ENCODE data around the gene TMEM247. TPM values are rescaled to one million over a fixed set of nuclear protein-coding genes. Genes with fewer than 3 reads are reported as not detected.

TMEM247 gene
- total RNA-seq, 1 donor from 2014 or later, result not detected

DNA sequence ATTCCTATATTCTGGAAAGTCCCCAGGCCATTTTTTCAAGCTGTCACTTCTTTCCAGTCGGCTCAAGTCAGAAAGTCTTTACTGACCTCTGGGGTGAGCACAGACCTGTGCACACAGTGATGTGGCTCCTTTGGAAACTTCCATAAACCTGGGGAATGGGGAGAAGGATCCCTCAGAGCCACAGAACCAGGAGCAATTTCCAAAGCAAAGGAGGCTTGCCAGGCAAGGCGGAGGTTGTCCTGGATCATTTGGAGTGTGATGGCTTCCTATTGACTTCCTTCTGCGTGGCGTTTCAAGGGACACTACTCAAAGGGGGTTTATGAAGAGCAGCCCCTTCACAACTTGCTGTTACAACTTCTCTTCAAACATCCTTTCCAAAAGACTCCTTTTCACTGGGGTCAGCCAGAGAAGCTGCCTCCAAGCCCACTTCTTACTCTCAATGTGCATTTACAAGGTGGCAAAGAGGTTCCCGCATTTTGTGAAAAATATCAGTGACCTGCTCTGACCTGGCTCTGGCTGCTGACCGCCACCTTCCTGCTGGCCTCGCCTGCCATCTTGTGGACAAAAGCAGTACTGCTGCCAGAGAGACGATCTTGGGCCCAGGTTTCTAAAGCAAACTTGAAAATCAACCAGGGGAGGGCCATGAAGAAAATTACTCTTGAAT lies 18.2 kb upstream of the TMEM247 start:
- POLR2A ChIA-PET, result interaction anchor here (0.5 to 1.5 kb wide), 3 partner anchors 108 to 809 kb away, joined by 3 to 4 read pairs (median 4); no protein-coding TSS in a partner anchor
- no peaks in the 10 kb centered on the region for H3K9me3 Mint-ChIP-seq
- H3K36me3 Mint-ChIP-seq (ENCODE audit: low read depth), result no peaks in the 10 kb centered on the region
- H3K27ac Mint-ChIP-seq, result peak overlapping the region; percentile 81
- peak overlapping the region; percentile 60 for H3K4me3 Mint-ChIP-seq
- CTCF ChIA-PET, result interaction anchor here (0.6 to 1.6 kb wide), 5 partner anchors 10 to 398 kb away, joined by 3 to 10 read pairs (median 3); no protein-coding TSS in a partner anchor
- ATAC-seq (ENCODE audit: low read depth), result peak; percentile 80
- intact Hi-C loops (cut with micrococcal nuclease), result loop anchor here (1.0 to 2.0 kb wide), 4 partner anchors 398 to 818 kb away; no protein-coding TSS in a partner anchor
- DNase-seq, result peak; percentile 71
- H3K27me3 Mint-ChIP-seq, result no peaks in the 10 kb centered on the region
- peaks cover 21% of the 10 kb centered on the region for H3K4me1 Mint-ChIP-seq
- TF ChIP-seq, protein P1, sequence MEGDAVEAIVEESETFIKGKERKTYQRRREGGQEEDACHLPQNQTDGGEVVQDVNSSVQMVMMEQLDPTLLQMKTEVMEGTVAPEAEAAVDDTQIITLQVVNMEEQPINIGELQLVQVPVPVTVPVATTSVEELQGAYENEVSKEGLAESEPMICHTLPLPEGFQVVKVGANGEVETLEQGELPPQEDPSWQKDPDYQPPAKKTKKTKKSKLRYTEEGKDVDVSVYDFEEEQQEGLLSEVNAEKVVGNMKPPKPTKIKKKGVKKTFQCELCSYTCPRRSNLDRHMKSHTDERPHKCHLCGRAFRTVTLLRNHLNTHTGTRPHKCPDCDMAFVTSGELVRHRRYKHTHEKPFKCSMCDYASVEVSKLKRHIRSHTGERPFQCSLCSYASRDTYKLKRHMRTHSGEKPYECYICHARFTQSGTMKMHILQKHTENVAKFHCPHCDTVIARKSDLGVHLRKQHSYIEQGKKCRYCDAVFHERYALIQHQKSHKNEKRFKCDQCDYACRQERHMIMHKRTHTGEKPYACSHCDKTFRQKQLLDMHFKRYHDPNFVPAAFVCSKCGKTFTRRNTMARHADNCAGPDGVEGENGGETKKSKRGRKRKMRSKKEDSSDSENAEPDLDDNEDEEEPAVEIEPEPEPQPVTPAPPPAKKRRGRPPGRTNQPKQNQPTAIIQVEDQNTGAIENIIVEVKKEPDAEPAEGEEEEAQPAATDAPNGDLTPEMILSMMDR (IDR thresholded peaks at IDR 0.05), result peak; percentile 74

DNA sequence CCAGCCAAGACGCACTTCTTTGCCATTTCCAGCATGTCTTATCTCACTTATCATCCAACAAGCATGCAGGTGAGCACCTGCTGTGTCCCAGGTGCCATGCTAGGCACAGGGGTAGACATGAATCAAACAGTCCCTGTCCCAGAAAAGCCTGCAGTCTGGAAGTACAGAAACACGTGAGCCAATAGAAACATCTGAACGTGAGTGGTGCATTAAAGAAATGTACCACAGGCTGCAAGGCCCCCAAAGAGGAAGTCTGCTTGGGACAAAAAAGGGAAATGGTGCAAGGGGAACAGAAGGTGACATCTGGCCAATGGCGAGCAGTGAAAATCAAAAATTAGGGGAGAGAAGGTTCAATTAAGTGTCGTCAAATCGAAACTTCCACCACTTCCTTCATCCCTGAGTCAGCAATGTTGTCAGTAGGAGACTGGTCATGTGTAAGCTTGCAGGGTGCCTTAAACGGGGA lies 17.6 kb upstream of the TMEM247 start:
- Mint-ChIP-seq H3K9me3 (no peaks in the 10 kb centered on the region), H3K4me1 (peaks cover 21% of the 10 kb centered on the region), H3K4me3 (peak overlapping the region; percentile 60), H3K36me3 (ENCODE audit: low read depth) (no peaks in the 10 kb centered on the region), H3K27me3 (no peaks in the 10 kb centered on the region), H3K27ac (peak overlapping the region; percentile 81)
- ChIA-PET CTCF (interaction anchor here (0.8 to 1.9 kb wide), 7 partner anchors 16 to 448 kb away, joined by 3 to 7 read pairs (median 3); no protein-coding TSS in a partner anchor), POLR2A (interaction anchor here (1.0 to 1.5 kb wide), 2 partner anchors 108 to 481 kb away, joined by 3 to 4 read pairs; no protein-coding TSS in a partner anchor)
- intact Hi-C loops (cut with micrococcal nuclease), result loop anchor here (1.0 to 2.0 kb wide), 4 partner anchors 398 to 819 kb away; no protein-coding TSS in a partner anchor
- ATAC-seq (ENCODE audit: low read depth) (peak; percentile 59), DNase-seq (no peak)
- TF ChIP-seq, protein P1 (IDR thresholded peaks at IDR 0.05), result no peak

- intact Hi-C loops (cut with micrococcal nuclease), result no loop called here
- POLR2A ChIA-PET, result interaction anchor here (0.6 to 1.5 kb wide), 2 partner anchors 106 to 221 kb away, joined by 4 read pairs; no protein-coding TSS in a partner anchor
Observed at GRCh38 chr2:46462936-46463335, 16.4 kb upstream of the TMEM247 start.

GRCh38 chr2:46469116-46469515 lies 10.2 kb upstream of the TMEM247 start:
- ATAC-seq (ENCODE audit: low read depth) (no peak), DNase-seq (no peak)
- ChIA-PET CTCF (interaction anchor here (0.6 to 1.5 kb wide), 3 partner anchors 181 to 798 kb away, joined by 4 to 8 read pairs (median 6); no protein-coding TSS in a partner anchor), POLR2A (no interaction called here)
- no peak overlapping the region for H3K27ac Mint-ChIP-seq
- intact Hi-C loops (cut with micrococcal nuclease), result no loop called here
- no peak overlapping the region for H3K4me3 Mint-ChIP-seq
- no peaks in the 10 kb centered on the region for H3K9me3 Mint-ChIP-seq
- peaks cover 11% of the 10 kb centered on the region for H3K4me1 Mint-ChIP-seq
- no peaks in the 10 kb centered on the region for H3K36me3 Mint-ChIP-seq (ENCODE audit: low read depth)
- no peaks in the 10 kb centered on the region for H3K27me3 Mint-ChIP-seq
- TF ChIP-seq, protein P1 (IDR thresholded peaks at IDR 0.05), result no peak

More at GRCh38 chr2:46462936-46463335, 16.4 kb upstream of the TMEM247 start:
- no peaks in the 10 kb centered on the region for H3K9me3 Mint-ChIP-seq
- no peak for DNase-seq
- H3K4me3 Mint-ChIP-seq, result no peak overlapping the region
- H3K27me3 Mint-ChIP-seq, result no peaks in the 10 kb centered on the region
- no peak overlapping the region for H3K27ac Mint-ChIP-seq
- ATAC-seq (ENCODE audit: low read depth), result no peak
- TF ChIP-seq, protein P1 (IDR thresholded peaks at IDR 0.05), result no peak
- H3K36me3 Mint-ChIP-seq (ENCODE audit: low read depth), result no peaks in the 10 kb centered on the region
- peaks cover 21% of the 10 kb centered on the region for H3K4me1 Mint-ChIP-seq
- CTCF ChIA-PET, result interaction anchor here (0.6 to 1.9 kb wide), 4 partner anchors 14 to 454 kb away, joined by 3 to 4 read pairs (median 3); no protein-coding TSS in a partner anchor

GRCh38 chr2:46469700-46470099 lies 9.7 kb upstream of the TMEM247 start:
- Mint-ChIP-seq H3K4me3 (no peak overlapping the region), H3K36me3 (ENCODE audit: low read depth) (no peaks in the 10 kb centered on the region), H3K27me3 (no peaks in the 10 kb centered on the region), H3K27ac (no peak overlapping the region), H3K9me3 (no peaks in the 10 kb centered on the region), H3K4me1 (peaks cover 7% of the 10 kb centered on the region)
- TF ChIP-seq, protein P1 (IDR thresholded peaks at IDR 0.05), result no peak
- CTCF ChIA-PET, result interaction anchor here (1.0 to 1.3 kb wide), 2 partner anchors 145 to 181 kb away, joined by 4 to 8 read pairs; no protein-coding TSS in a partner anchor
- DNase-seq (no peak), ATAC-seq (ENCODE audit: low read depth) (no peak)
- POLR2A ChIA-PET, result no interaction called here
- intact Hi-C loops (cut with micrococcal nuclease), result no loop called here

Measured in activated B cell treated with CpG ODN at 0.5 μM for 24 hours (primary cell).